Measurements from ENCODE around the gene CREBZF. TPM values are rescaled to one million over a fixed set of nuclear protein-coding genes. Genes with fewer than 3 reads are reported as not detected.
A peak's percentile ranks its signal among the peaks of the same experiment; 100 is the strongest.

The CREBZF gene
- total RNA-seq = 10 to 100 TPM; 10.5 to 17.7 (median 13.0) TPM
- 10 to 100 TPM in 1 of 2 donors, 1 to 10 TPM in 1; 9.9 to 20.6 TPM for polyA plus RNA-seq
- long read RNA-seq, donor 1, full-length matches to known transcripts = 47 of 68 reads
- long read RNA-seq, donor 1, partial matches to known transcripts = 16 of 68 reads
- long read RNA-seq, donor 1, other reads (novel, unspliced or antisense) = 5 of 68 reads
- long read RNA-seq, donor 2, full-length matches to known transcripts = 44 of 63 reads
- long read RNA-seq, donor 2, partial matches to known transcripts = 18 of 63 reads
- long read RNA-seq, donor 2, other reads (novel, unspliced or antisense) = 1 of 63 reads
- long read RNA-seq, donor 3, full-length matches to known transcripts = 29 of 41 reads
- long read RNA-seq, donor 3, partial matches to known transcripts = 10 of 41 reads
- long read RNA-seq, donor 3, other reads (novel, unspliced or antisense) = 2 of 41 reads

- Histone ChIP-seq H3K9me3 (no peaks in the 10 kb centered on the region), H3K27me3 (no peaks in the 10 kb centered on the region), H3K27ac (peak within 1 kb of the TSS; percentile 86 to 100 (median 98)), H3K4me1 (peaks cover 4 to 44% (median 38%) of the 10 kb centered on the region in 9 donors), H3K4me3 (peak within 1 kb of the TSS; percentile 64 to 98 (median 88)), H3K36me3 (peaks cover 0 to 33% (median 6%) of the 10 kb centered on the region in 9 donors)
- ATAC-seq (peak; percentile 96 to 98 (median 96)), DNase-seq (peak; percentile 94 to 96)
- no peak for TF ChIP-seq CTCF (IDR thresholded peaks at IDR 0.05)
- intact Hi-C loops (cut with DNase I) = loop anchor here in 6 of 10 donors (1.0 to 5.0 kb wide), 4 partner anchors 36 to 52 kb away; partner anchors contain the start of genes TMEM126B (in 6 of the 6) and DLG2 (in 1 of the 6)
- WGBS, 2 donors = 0% methylated on average over 67 of the region's 67 CpGs
Measured at GRCh38 chr11:85664615-85665481, at the start of gene CREBZF. CREBZF (minus strand) TSS chr11:85665129; CDS start chr11:85664875, 254 bp downstream.

- Histone ChIP-seq H3K4me3 (no peak overlapping the region), H3K36me3 (peaks cover 0 to 13% (median 0%) of the 10 kb centered on the region in 9 donors), H3K27ac (no peak overlapping the region), H3K9me3 (no peaks in the 10 kb centered on the region), H3K4me1 (peaks cover 0 to 5% (median 0%) of the 10 kb centered on the region in 9 donors), H3K27me3 (no peaks in the 10 kb centered on the region)
- DNase-seq = no peak
- no peak for ATAC-seq
- intact Hi-C loops (cut with DNase I) = no loop called here
- WGBS, 2 donors = 86 to 88% methylated on average over 3 of the region's 3 CpGs
- TF ChIP-seq CTCF (IDR thresholded peaks at IDR 0.05) = no peak
Measured at GRCh38 chr11:85712953-85713352, 48.0 kb upstream of the CREBZF start.

GRCh38 chr11:85710917-85711316 lies 46.0 kb upstream of the CREBZF start:
- no peak overlapping the region for H3K27ac ChIP-seq
- ATAC-seq = no peak
- 72 to 74% methylated on average over 5 of the region's 5 CpGs for WGBS, 2 donors
- no peaks in the 10 kb centered on the region for H3K9me3 ChIP-seq
- peaks cover 0 to 3% (median 0%) of the 10 kb centered on the region in 9 donors for H3K4me1 ChIP-seq
- no peak for DNase-seq
- H3K36me3 ChIP-seq = peaks cover 0 to 20% (median 0%) of the 10 kb centered on the region in 9 donors
- no peaks in the 10 kb centered on the region for H3K27me3 ChIP-seq
- intact Hi-C loops (cut with DNase I) = no loop called here
- TF ChIP-seq CTCF (IDR thresholded peaks at IDR 0.05) = no peak
- no peak overlapping the region for H3K4me3 ChIP-seq

Measured in heart right ventricle (tissue), 16 donors.